ENCODE results near the gene MADD. TPM values are rescaled to one million over a fixed set of nuclear protein-coding genes. Genes with fewer than 3 reads are reported as not detected.

MADD gene
- total and polyA plus RNA-seq, 2 experiments from 2014 or later = 9.9 to 17.4 TPM

GRCh38 chr11:47359162-47359561 is 89.2 kb downstream of the MADD start:
- Histone ChIP-seq H3K27me3 (replicated peaks; ENCODE audit: insufficient read depth) (no peaks in the 10 kb centered on the region), H3K4me1 (ENCODE audit: insufficient read depth) (no peaks in the 10 kb centered on the region), H3F3A (ENCODE audit: insufficient read depth) (0 out of 2 replicates have a peak, but pooled peaks cover 5% of the 10 kb centered on the region), H3K4me3 (no peak overlapping the region), H3K27ac (no peak overlapping the region), H3K9me3 (ENCODE audit: low read depth) (no peaks in the 10 kb centered on the region), H2AFZ (no peak overlapping the region), H3K79me2 (ENCODE audit: insufficient read depth) (no peaks in the 10 kb centered on the region), H3K9me2 (ENCODE audit: insufficient read depth) (no peaks in the 10 kb centered on the region), H3K9ac (no peak overlapping the region), H3K36me3 (ENCODE audit: low read depth) (no peaks in the 10 kb centered on the region), H3K4me2 (ENCODE audit: unreplicated experiment) (no peak overlapping the region), H4K20me1 (ENCODE audit: insufficient read depth) (no peaks in the 10 kb centered on the region)
- in situ Hi-C loops (cut with MboI) = no loop called here
- no peak for TF ChIP-seq EZH2 (IDR thresholded peaks at IDR 0.05; ENCODE audit: insufficient read depth, poor library complexity, severe bottlenecking)
- TF ChIP-seq EZH2phosphoT487 (IDR thresholded peaks at IDR 0.05; ENCODE audit: insufficient read depth, low read depth) = no peak
- 67 to 68% methylated on average over 6 to 7 of the region's 7 CpGs for WGBS, 2 experiments (ENCODE audit: low coverage in 1 of 2, low lambda C conversion rate in 2 of 2, missing lambda C conversion rate in 2 of 2)
- no peak for DNase-seq

GRCh38 chr11:47359586-47359985 is 89.7 kb downstream of the MADD start:
- no peak overlapping the region for H3K9ac ChIP-seq
- DNase-seq = no peak
- in situ Hi-C loops (cut with MboI) = no loop called here
- H3K27ac ChIP-seq = no peak overlapping the region
- H2AFZ ChIP-seq = no peak overlapping the region
- H4K20me1 ChIP-seq (ENCODE audit: insufficient read depth) = no peaks in the 10 kb centered on the region
- H3K9me3 ChIP-seq (ENCODE audit: low read depth) = no peaks in the 10 kb centered on the region
- WGBS, 2 experiments (ENCODE audit: low coverage in 1 of 2, low lambda C conversion rate in 2 of 2, missing lambda C conversion rate in 2 of 2) = 82 to 84% methylated on average over 17 of the region's 17 CpGs
- H3K4me3 ChIP-seq = no peak overlapping the region
- TF ChIP-seq EZH2 (IDR thresholded peaks at IDR 0.05; ENCODE audit: insufficient read depth, poor library complexity, severe bottlenecking) = no peak
- TF ChIP-seq EZH2phosphoT487 (IDR thresholded peaks at IDR 0.05; ENCODE audit: insufficient read depth, low read depth) = no peak
- no peak overlapping the region for H3K4me2 ChIP-seq (ENCODE audit: unreplicated experiment)
- 0 out of 2 replicates have a peak, but pooled peaks cover 5% of the 10 kb centered on the region for H3F3A ChIP-seq (ENCODE audit: insufficient read depth)
- H3K27me3 ChIP-seq (replicated peaks; ENCODE audit: insufficient read depth) = no peaks in the 10 kb centered on the region
- H3K9me2 ChIP-seq (ENCODE audit: insufficient read depth) = no peaks in the 10 kb centered on the region
- H3K4me1 ChIP-seq (ENCODE audit: insufficient read depth) = no peaks in the 10 kb centered on the region
- H3K79me2 ChIP-seq (ENCODE audit: insufficient read depth) = no peaks in the 10 kb centered on the region
- H3K36me3 ChIP-seq (ENCODE audit: low read depth) = no peaks in the 10 kb centered on the region

GRCh38 chr11:47360341-47360740 is 90.4 kb downstream of the MADD start:
- Histone ChIP-seq H3K36me3 (ENCODE audit: low read depth) (no peaks in the 10 kb centered on the region), H3K4me1 (ENCODE audit: insufficient read depth) (no peaks in the 10 kb centered on the region), H3K27ac (no peak overlapping the region), H3K4me2 (ENCODE audit: unreplicated experiment) (no peak overlapping the region), H3K9ac (no peak overlapping the region), H3K27me3 (replicated peaks; ENCODE audit: insufficient read depth) (no peaks in the 10 kb centered on the region), H3F3A (ENCODE audit: insufficient read depth) (0 out of 2 replicates have a peak, but pooled peaks cover 5% of the 10 kb centered on the region), H3K9me3 (ENCODE audit: low read depth) (no peaks in the 10 kb centered on the region), H3K9me2 (ENCODE audit: insufficient read depth) (no peaks in the 10 kb centered on the region), H3K4me3 (no peak overlapping the region), H2AFZ (no peak overlapping the region), H3K79me2 (ENCODE audit: insufficient read depth) (no peaks in the 10 kb centered on the region), H4K20me1 (ENCODE audit: insufficient read depth) (no peaks in the 10 kb centered on the region)
- TF ChIP-seq EZH2phosphoT487 (IDR thresholded peaks at IDR 0.05; ENCODE audit: insufficient read depth, low read depth) = no peak
- TF ChIP-seq EZH2 (IDR thresholded peaks at IDR 0.05; ENCODE audit: insufficient read depth, poor library complexity, severe bottlenecking) = no peak
- WGBS, 2 experiments (ENCODE audit: low coverage in 1 of 2, low lambda C conversion rate in 2 of 2, missing lambda C conversion rate in 2 of 2) = 92 to 94% methylated on average over 15 of the region's 15 CpGs
- in situ Hi-C loops (cut with MboI) = no loop called here
- no peak for DNase-seq

GRCh38 chr11:47361419-47361818 is 91.5 kb downstream of the MADD start:
- Histone ChIP-seq H3K4me1 (ENCODE audit: insufficient read depth) (no peaks in the 10 kb centered on the region), H3K27ac (no peak overlapping the region)
- WGBS, 2 experiments (ENCODE audit: low coverage in 1 of 2, low lambda C conversion rate in 2 of 2, missing lambda C conversion rate in 2 of 2) = 86 to 88% methylated on average over 13 of the region's 13 CpGs

More at GRCh38 chr11:47361419-47361818, 91.5 kb downstream of the MADD start:
- in situ Hi-C loops (cut with MboI) = no loop called here
- 0 out of 2 replicates have a peak, but pooled peaks cover 4% of the 10 kb centered on the region for H3K27me3 ChIP-seq (replicated peaks; ENCODE audit: insufficient read depth)
- H3K9me3 ChIP-seq (ENCODE audit: low read depth) = no peaks in the 10 kb centered on the region
- no peak overlapping the region for H3K9ac ChIP-seq
- H2AFZ ChIP-seq = no peak overlapping the region
- no peaks in the 10 kb centered on the region for H3K36me3 ChIP-seq (ENCODE audit: low read depth)
- no peak for TF ChIP-seq EZH2 (IDR thresholded peaks at IDR 0.05; ENCODE audit: insufficient read depth, poor library complexity, severe bottlenecking)
- no peak for TF ChIP-seq EZH2phosphoT487 (IDR thresholded peaks at IDR 0.05; ENCODE audit: insufficient read depth, low read depth)
- H3K4me2 ChIP-seq (ENCODE audit: unreplicated experiment) = no peak overlapping the region
- H3K79me2 ChIP-seq (ENCODE audit: insufficient read depth) = no peaks in the 10 kb centered on the region
- no peak for DNase-seq
- no peaks in the 10 kb centered on the region for H4K20me1 ChIP-seq (ENCODE audit: insufficient read depth)
- H3K4me3 ChIP-seq = no peak overlapping the region
- H3K9me2 ChIP-seq (ENCODE audit: insufficient read depth) = no peaks in the 10 kb centered on the region
- H3F3A ChIP-seq (ENCODE audit: insufficient read depth) = no peaks in the 10 kb centered on the region
